Skin of body (tissue), 2 donors: ENCODE measurements around the gene TENT5D. TPM values are rescaled to one million over a fixed set of nuclear protein-coding genes. Genes with fewer than 3 reads are reported as not detected.
"Not testable (repeated sequence)": the region's sequence is repeated elsewhere in the genome, so short reads cannot be mapped to it uniquely, and the experiment has no call there.

ENCODE experiments used
- DNase-seq: peaks from one replicate; lab custom pipeline; 2025; lab: John Stamatoyannopoulos, UW
- total RNA-seq: library from RNA; depleted of rRNA; stranded (reverse); fragments of >200 nt; gene quantifications from one replicate; pipeline ENCODE4 v1.2.3, GENCODE V29; 2014

Gene TENT5D
- not detected for total RNA-seq

- no peak for DNase-seq
These were observed at the start of gene TENT5D for GRCh38 chrX:80420147-80420546. Gene TENT5D (plus strand): TSS chrX:80420447. CDS start chrX:80442540, 22,093 bp downstream.

DNA sequence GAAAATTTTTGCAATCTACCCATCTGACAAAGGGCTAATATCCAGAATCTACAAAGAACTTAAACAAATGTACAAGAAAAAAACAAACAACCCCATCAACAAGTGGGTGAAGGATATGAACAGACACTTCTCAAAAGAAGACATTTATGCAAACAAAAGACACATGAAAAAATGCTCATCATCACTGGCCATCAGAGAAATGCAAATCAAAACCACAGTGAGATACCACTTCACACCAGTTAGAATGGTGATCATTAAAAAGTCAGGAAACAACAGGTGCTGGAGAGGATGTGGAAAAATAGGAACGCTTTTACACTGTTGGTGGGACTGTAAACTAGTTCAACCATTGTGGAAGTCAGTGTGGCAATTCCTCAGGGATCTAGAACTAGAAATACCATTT is 34.6 kb upstream of the TENT5D start:
- not testable (repeated sequence) for DNase-seq

DNA sequence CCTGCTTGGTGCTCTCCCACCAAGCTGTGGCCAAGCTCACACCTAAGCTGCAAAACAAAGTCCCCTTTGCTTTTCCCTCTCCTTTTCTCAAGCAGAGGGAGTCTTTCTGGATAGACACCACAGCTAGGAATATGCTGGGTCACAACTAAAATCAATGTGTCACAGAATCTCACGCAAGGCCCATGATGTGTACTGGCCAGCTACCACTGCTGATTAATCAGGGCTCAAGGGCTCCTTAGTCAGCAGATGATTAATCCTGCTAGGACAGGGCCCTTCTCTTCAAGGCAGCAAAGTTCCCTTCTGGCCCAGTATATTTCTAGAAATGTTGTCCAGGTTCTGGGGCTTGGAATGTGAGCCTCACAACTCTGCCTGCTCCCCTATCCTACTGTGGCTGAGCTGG is 32.0 kb upstream of the TENT5D start:
- no peak for DNase-seq

GRCh38 chrX:80412042-80412441 is 8.2 kb upstream of the TENT5D start:
- DNase-seq = no peak

- DNase-seq = no peak
These were observed 2.8 kb downstream of the TENT5D start for GRCh38 chrX:80423000-80423399.

DNA sequence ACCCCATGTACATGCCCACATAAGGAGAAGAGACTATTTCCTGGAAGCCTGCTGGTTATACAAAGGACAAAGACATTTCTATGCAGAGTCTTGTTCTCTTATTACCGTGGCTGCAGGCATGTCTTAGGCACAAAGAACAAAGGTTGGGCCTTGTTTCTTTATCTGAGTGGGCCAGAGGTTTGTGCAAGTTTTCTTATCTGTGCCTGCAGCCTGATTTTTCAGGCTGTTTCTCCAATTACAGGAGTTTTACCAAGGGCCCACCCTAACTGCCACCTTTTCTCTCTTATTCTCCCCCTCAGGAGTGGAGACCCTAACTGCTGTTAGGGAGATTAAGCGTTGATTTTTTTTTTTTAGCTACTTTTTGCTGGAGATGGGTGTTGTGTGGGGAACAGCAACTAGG is 3.5 kb downstream of the TENT5D start:
- DNase-seq = no peak

DNA sequence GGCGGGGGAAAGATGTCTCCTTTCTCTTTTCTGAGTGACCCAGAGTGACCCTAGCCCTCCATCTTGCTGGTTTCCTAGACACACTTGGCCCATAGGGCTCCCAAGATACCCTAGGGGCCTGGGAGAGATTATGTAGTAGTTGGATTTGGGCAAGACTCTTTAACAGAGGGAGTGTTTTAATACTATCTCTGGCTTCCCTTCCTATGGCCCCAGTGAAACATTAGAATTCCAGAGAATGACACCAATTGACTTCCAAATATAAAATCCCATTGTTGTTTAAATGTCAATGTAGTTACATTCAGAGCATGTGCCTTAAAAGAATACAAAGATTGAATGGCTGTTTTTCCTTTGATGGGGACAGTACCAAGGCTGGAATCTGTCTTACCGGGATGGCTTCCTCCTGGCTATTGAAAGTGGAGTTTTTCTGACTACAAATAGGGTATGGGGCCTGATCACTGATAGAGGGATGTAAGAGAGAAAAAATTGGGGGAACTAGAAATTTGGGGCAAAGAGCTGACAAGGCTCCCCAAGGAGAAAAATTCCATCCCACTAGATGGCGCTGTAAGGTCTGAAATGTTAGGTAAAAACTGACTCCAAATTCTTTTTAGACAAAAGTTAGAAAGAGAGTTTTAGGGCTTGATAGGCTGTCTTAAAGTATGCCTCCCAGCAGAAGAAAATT is 10.7 kb downstream of the TENT5D start:
- no peak for DNase-seq

DNA sequence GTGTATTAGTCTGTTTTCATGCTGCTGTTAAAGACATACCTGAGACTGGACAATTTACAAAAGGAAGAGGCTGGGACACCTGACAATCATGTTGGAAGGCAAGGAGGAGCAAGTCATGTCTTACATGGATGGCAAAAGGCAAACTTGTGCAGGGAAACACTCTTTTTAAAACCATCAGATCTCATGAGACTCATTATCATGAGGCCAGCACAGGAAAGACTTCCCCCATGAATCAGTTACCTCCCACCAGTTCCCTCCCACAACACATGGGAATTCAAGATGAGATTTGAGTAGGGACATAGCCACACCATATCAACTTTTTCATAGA is 11.2 kb downstream of the TENT5D start:
- no peak for DNase-seq

DNA sequence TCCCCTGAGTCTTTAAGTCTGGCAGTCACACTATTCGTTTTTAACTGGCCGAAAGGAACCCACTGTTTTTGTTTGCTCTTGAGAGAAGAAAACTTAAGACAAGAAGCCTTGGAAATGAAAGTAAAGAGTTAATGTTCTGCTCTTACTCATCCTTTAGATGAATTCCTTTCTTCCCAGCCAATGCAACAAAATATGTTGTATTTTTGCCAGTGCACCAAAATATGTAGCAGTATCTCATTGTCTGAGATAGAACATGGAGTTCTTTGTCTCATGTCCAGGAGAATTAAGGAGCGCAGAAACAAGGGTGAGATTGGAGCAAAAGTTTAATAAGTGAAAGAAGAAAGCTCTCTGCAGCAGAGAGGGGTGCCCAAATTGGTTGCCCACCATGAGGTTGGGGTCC is 12.2 kb downstream of the TENT5D start:
- DNase-seq = no peak

DNA sequence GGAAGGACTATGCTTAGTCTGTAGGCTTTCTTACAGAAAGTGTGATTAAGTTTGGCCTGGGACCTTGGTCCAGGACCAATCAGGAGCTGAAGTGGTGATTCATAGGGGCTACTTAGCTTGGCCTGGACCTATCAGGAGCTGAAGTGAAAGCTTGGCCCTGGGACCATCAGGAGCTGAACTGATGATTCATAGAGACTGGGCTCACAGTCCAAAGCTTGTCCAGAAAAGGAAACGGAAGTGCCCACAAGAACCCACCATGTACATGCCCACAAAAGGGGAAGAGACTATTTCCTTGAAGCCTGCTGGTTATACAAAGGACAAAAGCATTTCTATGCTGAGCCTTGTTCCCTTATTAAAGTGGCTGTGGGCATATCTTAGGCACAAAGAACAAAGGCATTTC is 12.6 kb downstream of the TENT5D start:
- no peak for DNase-seq

- not testable (repeated sequence) for DNase-seq
These were observed 47.9 kb downstream of the TENT5D start for GRCh38 chrX:80468166-80468565.

DNA sequence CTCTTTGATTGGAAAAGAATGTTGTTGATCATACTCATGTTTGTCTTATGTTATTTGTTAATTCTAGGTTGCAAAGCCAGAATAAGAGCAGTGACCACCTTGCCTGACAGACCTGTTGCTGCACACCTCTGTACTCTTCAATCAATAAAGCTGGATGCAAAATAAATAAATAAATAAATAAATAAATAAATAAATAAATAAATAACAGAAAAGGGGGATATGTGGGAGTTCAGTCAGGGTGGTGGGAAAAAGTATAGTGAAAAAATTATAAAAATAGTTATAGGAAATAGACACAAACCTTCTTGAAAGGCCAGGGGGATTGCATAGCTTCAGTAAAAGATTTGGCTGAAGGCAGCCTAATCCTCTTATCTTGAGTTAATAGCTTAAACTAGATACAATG is 51.3 kb downstream of the TENT5D start:
- DNase-seq = no peak

DNA sequence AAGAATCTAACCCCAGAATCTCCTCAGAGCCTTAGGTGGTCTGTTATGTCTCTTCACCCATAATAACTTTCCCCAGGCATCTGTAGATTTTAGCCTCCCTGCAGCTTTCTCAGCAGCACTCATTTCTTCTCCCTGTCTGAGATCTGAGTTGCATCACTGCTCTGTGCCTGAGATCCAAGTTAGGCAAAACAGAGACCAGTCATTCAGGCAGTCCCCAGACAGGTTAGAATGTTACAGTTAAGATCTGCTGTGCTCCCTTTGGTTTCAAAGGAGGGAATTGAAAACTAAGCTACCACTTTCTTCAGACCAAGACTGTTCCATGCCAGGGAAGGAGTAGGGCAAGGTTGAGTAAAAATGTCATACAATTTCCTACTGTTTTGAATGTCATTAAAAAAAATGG is 65.3 kb downstream of the TENT5D start:
- DNase-seq = no peak

GRCh38 chrX:80486299-80486698 is 66.1 kb downstream of the TENT5D start:
- no peak for DNase-seq

DNA sequence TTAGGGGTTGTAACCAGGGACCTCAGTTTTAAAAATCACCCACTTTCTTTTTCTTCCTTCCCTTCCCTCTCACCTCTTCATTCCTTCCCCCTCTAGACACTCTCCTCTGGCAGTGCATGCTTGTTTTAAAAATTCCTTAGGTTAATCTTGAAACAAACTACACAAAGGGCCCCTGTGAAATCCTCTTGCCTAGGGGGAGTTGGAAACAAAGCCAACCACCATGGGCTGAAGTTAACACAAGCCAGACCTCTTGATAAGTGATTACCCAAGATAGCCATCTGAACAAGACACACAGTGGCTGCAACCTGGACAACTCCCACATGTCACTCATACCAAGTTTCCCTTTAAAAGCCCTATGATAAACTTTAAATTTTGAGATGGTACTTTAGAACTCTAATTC is 68.9 kb downstream of the TENT5D start:
- DNase-seq = no peak
